ENCODE data around the gene TMEM120B. TPM values are rescaled to one million over a fixed set of nuclear protein-coding genes. Genes with fewer than 3 reads are reported as not detected.
"Not testable (repeated sequence)": the region's sequence is repeated elsewhere in the genome, so short reads cannot be mapped to it uniquely, and the experiment has no call there.

Gene TMEM120B
- total RNA-seq, 1 donor from 2014 or later = 8.9 TPM

- no peak overlapping the region for H3K4me3 ChIP-seq (ENCODE audit: low read length in 3 of 3)
- H3K36me3 ChIP-seq (ENCODE audit: control insufficient read depth in 3 of 3, insufficient read depth in 3 of 3, low read length in 3 of 3) = no peaks in the 10 kb centered on the region
- H3K4me1 ChIP-seq (ENCODE audit: control insufficient read depth in 3 of 3, insufficient read depth in 3 of 3, low read length in 3 of 3) = peaks cover 3 to 37% (median 24%) of the 10 kb centered on the region in 3 donors
- H3K9ac ChIP-seq (ENCODE audit: low read depth in 1 of 3, low read length in 3 of 3) = peak overlapping the region in 1 of 3 donors; percentile 16
- no peaks in the 10 kb centered on the region for H3K9me3 ChIP-seq (ENCODE audit: control insufficient read depth in 3 of 3, low read length in 3 of 3)
- no peaks in the 10 kb centered on the region for H3K27me3 ChIP-seq (ENCODE audit: control insufficient read depth in 3 of 3, insufficient read depth in 3 of 3, low read length in 3 of 3)
- H3K27ac ChIP-seq (ENCODE audit: low read depth, low read length) = no peak overlapping the region
Observed at GRCh38 chr12:121788176-121788818, 75.7 kb downstream of the TMEM120B start.

- H3K9me3 ChIP-seq (ENCODE audit: control insufficient read depth in 3 of 3, low read length in 3 of 3) = no peaks in the 10 kb centered on the region
- no peaks in the 10 kb centered on the region for H3K36me3 ChIP-seq (ENCODE audit: control insufficient read depth in 3 of 3, insufficient read depth in 3 of 3, low read length in 3 of 3)
- no peaks in the 10 kb centered on the region for H3K27me3 ChIP-seq (ENCODE audit: control insufficient read depth in 3 of 3, insufficient read depth in 3 of 3, low read length in 3 of 3)
- peaks cover 11 to 47% (median 31%) of the 10 kb centered on the region in 3 donors for H3K4me1 ChIP-seq (ENCODE audit: control insufficient read depth in 3 of 3, insufficient read depth in 3 of 3, low read length in 3 of 3)
- H3K27ac ChIP-seq (ENCODE audit: low read depth, low read length) = peak overlapping the region; percentile 30
- H3K4me3 ChIP-seq (ENCODE audit: low read length in 3 of 3) = no peak overlapping the region
- peak overlapping the region in 1 of 3 donors; percentile 20 for H3K9ac ChIP-seq (ENCODE audit: low read depth in 1 of 3, low read length in 3 of 3)
Observed at GRCh38 chr12:121789233-121789781, 76.8 kb downstream of the TMEM120B start.

- H3K4me1 ChIP-seq (ENCODE audit: control insufficient read depth in 3 of 3, insufficient read depth in 3 of 3, low read length in 3 of 3) = peaks cover 18 to 49% (median 36%) of the 10 kb centered on the region in 3 donors
- H3K27ac ChIP-seq (ENCODE audit: low read depth, low read length) = peak overlapping the region; percentile 30
- no peaks in the 10 kb centered on the region for H3K27me3 ChIP-seq (ENCODE audit: control insufficient read depth in 3 of 3, insufficient read depth in 3 of 3, low read length in 3 of 3)
- H3K9me3 ChIP-seq (ENCODE audit: control insufficient read depth in 3 of 3, low read length in 3 of 3) = no peaks in the 10 kb centered on the region
- H3K4me3 ChIP-seq (ENCODE audit: low read length in 3 of 3) = no peak overlapping the region
- H3K36me3 ChIP-seq (ENCODE audit: control insufficient read depth in 3 of 3, insufficient read depth in 3 of 3, low read length in 3 of 3) = peaks cover 0 to under 1% (median 0%) of the 10 kb centered on the region in 3 donors
- H3K9ac ChIP-seq (ENCODE audit: low read depth in 1 of 3, low read length in 3 of 3) = peak overlapping the region in 1 of 3 donors; percentile 20
Observed at GRCh38 chr12:121789800-121790728, 77.5 kb downstream of the TMEM120B start.

GRCh38 chr12:121790785-121791184 lies 78.2 kb downstream of the TMEM120B start:
- not testable (repeated sequence) for H3K4me3 ChIP-seq (ENCODE audit: low read length in 3 of 3); H3K9ac ChIP-seq (ENCODE audit: low read depth in 1 of 3, low read length in 3 of 3); H3K9me3 ChIP-seq (ENCODE audit: control insufficient read depth in 3 of 3, low read length in 3 of 3); H3K27me3 ChIP-seq (ENCODE audit: control insufficient read depth in 3 of 3, insufficient read depth in 3 of 3, low read length in 3 of 3); H3K27ac ChIP-seq (ENCODE audit: low read depth, low read length); H3K36me3 ChIP-seq (ENCODE audit: control insufficient read depth in 3 of 3, insufficient read depth in 3 of 3, low read length in 3 of 3)
- peaks cover 25 to 56% (median 43%) of the 10 kb centered on the region in 3 donors for H3K4me1 ChIP-seq (ENCODE audit: control insufficient read depth in 3 of 3, insufficient read depth in 3 of 3, low read length in 3 of 3)

- H3K9ac ChIP-seq (ENCODE audit: low read depth in 1 of 3, low read length in 3 of 3) = peak overlapping the region in 1 of 3 donors; percentile 16
- no peak overlapping the region for H3K27ac ChIP-seq (ENCODE audit: low read depth, low read length)
- no peaks in the 10 kb centered on the region for H3K27me3 ChIP-seq (ENCODE audit: control insufficient read depth in 3 of 3, insufficient read depth in 3 of 3, low read length in 3 of 3)
- no peak overlapping the region for H3K4me3 ChIP-seq (ENCODE audit: low read length in 3 of 3)
- H3K9me3 ChIP-seq (ENCODE audit: control insufficient read depth in 3 of 3, low read length in 3 of 3) = no peaks in the 10 kb centered on the region
- H3K36me3 ChIP-seq (ENCODE audit: control insufficient read depth in 3 of 3, insufficient read depth in 3 of 3, low read length in 3 of 3) = peaks cover 5 to 7% (median 6%) of the 10 kb centered on the region in 3 donors
- H3K4me1 ChIP-seq (ENCODE audit: control insufficient read depth in 3 of 3, insufficient read depth in 3 of 3, low read length in 3 of 3) = peaks cover 37 to 66% (median 54%) of the 10 kb centered on the region in 3 donors
Observed at GRCh38 chr12:121791671-121792551, 79.4 kb downstream of the TMEM120B start.

- H3K36me3 ChIP-seq (ENCODE audit: control insufficient read depth in 3 of 3, insufficient read depth in 3 of 3, low read length in 3 of 3) = peaks cover 5 to 7% (median 6%) of the 10 kb centered on the region in 3 donors
- peaks cover 46 to 71% (median 63%) of the 10 kb centered on the region in 3 donors for H3K4me1 ChIP-seq (ENCODE audit: control insufficient read depth in 3 of 3, insufficient read depth in 3 of 3, low read length in 3 of 3)
- H3K27ac ChIP-seq (ENCODE audit: low read depth, low read length) = no peak overlapping the region
- H3K4me3 ChIP-seq (ENCODE audit: low read length in 3 of 3) = no peak overlapping the region
- peak overlapping the region in 1 of 3 donors; percentile 79 for H3K9ac ChIP-seq (ENCODE audit: low read depth in 1 of 3, low read length in 3 of 3)
- H3K9me3 ChIP-seq (ENCODE audit: control insufficient read depth in 3 of 3, low read length in 3 of 3) = no peaks in the 10 kb centered on the region
- no peaks in the 10 kb centered on the region for H3K27me3 ChIP-seq (ENCODE audit: control insufficient read depth in 3 of 3, insufficient read depth in 3 of 3, low read length in 3 of 3)
Observed at GRCh38 chr12:121792607-121793439, 80.3 kb downstream of the TMEM120B start.

GRCh38 chr12:121793440-121793837 lies 80.9 kb downstream of the TMEM120B start, which contains the start of gene RHOF:
TSS of gene RHOF (minus strand) at chr12:121793688. CDS start at chr12:121793633, 55 bp downstream.
- Histone ChIP-seq H3K36me3 (ENCODE audit: control insufficient read depth in 3 of 3, insufficient read depth in 3 of 3, low read length in 3 of 3) (peaks cover 5 to 7% (median 6%) of the 10 kb centered on the region in 3 donors), H3K4me1 (ENCODE audit: control insufficient read depth in 3 of 3, insufficient read depth in 3 of 3, low read length in 3 of 3) (peaks cover 52 to 76% (median 69%) of the 10 kb centered on the region in 3 donors), H3K27me3 (ENCODE audit: control insufficient read depth in 3 of 3, insufficient read depth in 3 of 3, low read length in 3 of 3) (no peaks in the 10 kb centered on the region), H3K9ac (ENCODE audit: low read depth in 1 of 3, low read length in 3 of 3) (peak within 1 kb of the TSS; percentile 43 to 79 (median 64)), H3K27ac (ENCODE audit: low read depth, low read length) (peak within 1 kb of the TSS; percentile 100), H3K9me3 (ENCODE audit: control insufficient read depth in 3 of 3, low read length in 3 of 3) (no peaks in the 10 kb centered on the region), H3K4me3 (ENCODE audit: low read length in 3 of 3) (peak within 1 kb of the TSS; percentile 71 to 83 (median 77))

GRCh38 chr12:121793838-121794533 lies 81.4 kb downstream of the TMEM120B start:
- H3K4me1 ChIP-seq (ENCODE audit: control insufficient read depth in 3 of 3, insufficient read depth in 3 of 3, low read length in 3 of 3) = peaks cover 57 to 79% (median 69%) of the 10 kb centered on the region in 3 donors
- H3K36me3 ChIP-seq (ENCODE audit: control insufficient read depth in 3 of 3, insufficient read depth in 3 of 3, low read length in 3 of 3) = peaks cover 5 to 7% (median 6%) of the 10 kb centered on the region in 3 donors
- no peaks in the 10 kb centered on the region for H3K9me3 ChIP-seq (ENCODE audit: control insufficient read depth in 3 of 3, low read length in 3 of 3)
- H3K9ac ChIP-seq (ENCODE audit: low read depth in 1 of 3, low read length in 3 of 3) = peak overlapping the region; percentile 43 to 79 (median 64)
- no peaks in the 10 kb centered on the region for H3K27me3 ChIP-seq (ENCODE audit: control insufficient read depth in 3 of 3, insufficient read depth in 3 of 3, low read length in 3 of 3)
- peak overlapping the region; percentile 71 to 83 (median 77) for H3K4me3 ChIP-seq (ENCODE audit: low read length in 3 of 3)
- H3K27ac ChIP-seq (ENCODE audit: low read depth, low read length) = peak overlapping the region; percentile 100

Measured in skeletal muscle tissue (tissue), 4 donors.